ENCODE results near the gene PRSS23. TPM values are rescaled to one million over a fixed set of nuclear protein-coding genes. Genes with fewer than 3 reads are reported as not detected.

Gene PRSS23
- total RNA-seq, 1 donor from 2014 or later, result 27.5 TPM

DNA sequence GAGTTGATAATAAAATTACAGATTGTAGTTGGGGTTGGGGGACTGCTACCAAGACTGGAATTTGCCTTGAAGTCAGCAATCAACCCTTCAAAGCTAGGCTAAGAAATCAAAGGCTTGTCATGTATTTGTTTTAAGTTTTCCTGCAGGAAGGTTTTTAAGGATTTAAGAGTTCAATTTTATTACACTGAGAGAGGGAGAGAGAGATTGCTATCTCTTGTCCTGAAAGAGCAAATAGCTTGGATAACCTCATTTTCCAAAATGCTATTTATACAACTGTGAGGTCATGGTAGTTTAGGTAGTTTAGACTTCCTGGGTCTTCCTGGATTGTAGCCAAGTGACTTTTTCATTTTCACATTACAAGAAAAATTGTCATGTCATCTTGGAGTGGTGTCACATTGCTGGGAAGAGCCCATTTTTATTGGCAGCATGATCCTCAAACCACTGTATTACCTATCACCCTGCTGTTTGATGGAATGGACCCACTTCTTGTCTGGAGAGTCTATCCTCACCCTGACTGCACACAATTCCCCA is 10.1 kb upstream of the PRSS23 start:
- TF ChIP-seq, protein P1, sequence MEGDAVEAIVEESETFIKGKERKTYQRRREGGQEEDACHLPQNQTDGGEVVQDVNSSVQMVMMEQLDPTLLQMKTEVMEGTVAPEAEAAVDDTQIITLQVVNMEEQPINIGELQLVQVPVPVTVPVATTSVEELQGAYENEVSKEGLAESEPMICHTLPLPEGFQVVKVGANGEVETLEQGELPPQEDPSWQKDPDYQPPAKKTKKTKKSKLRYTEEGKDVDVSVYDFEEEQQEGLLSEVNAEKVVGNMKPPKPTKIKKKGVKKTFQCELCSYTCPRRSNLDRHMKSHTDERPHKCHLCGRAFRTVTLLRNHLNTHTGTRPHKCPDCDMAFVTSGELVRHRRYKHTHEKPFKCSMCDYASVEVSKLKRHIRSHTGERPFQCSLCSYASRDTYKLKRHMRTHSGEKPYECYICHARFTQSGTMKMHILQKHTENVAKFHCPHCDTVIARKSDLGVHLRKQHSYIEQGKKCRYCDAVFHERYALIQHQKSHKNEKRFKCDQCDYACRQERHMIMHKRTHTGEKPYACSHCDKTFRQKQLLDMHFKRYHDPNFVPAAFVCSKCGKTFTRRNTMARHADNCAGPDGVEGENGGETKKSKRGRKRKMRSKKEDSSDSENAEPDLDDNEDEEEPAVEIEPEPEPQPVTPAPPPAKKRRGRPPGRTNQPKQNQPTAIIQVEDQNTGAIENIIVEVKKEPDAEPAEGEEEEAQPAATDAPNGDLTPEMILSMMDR (conservative IDR thresholded peaks at IDR 0.05), result no peak
- no peak overlapping the region for H3K27ac Mint-ChIP-seq (ENCODE audit: unreplicated experiment)
- no peaks in the 10 kb centered on the region for H3K9me3 Mint-ChIP-seq
- H3K4me1 Mint-ChIP-seq, result no peaks in the 10 kb centered on the region
- H3K36me3 Mint-ChIP-seq (ENCODE audit: low read depth), result no peaks in the 10 kb centered on the region
- H3K27me3 Mint-ChIP-seq (ENCODE audit: low read depth), result no peaks in the 10 kb centered on the region
- no peak overlapping the region for H3K4me3 Mint-ChIP-seq
- DNase-seq (ENCODE audit: low read depth, low spot score), result no peak

GRCh38 chr11:86790867-86791849 is 9.2 kb upstream of the PRSS23 start:
- no peak overlapping the region for H3K4me3 Mint-ChIP-seq
- TF ChIP-seq, protein P1 (conservative IDR thresholded peaks at IDR 0.05), result no peak
- H3K27me3 Mint-ChIP-seq (ENCODE audit: low read depth), result no peaks in the 10 kb centered on the region
- no peak overlapping the region for H3K27ac Mint-ChIP-seq (ENCODE audit: unreplicated experiment)
- no peaks in the 10 kb centered on the region for H3K36me3 Mint-ChIP-seq (ENCODE audit: low read depth)
- H3K9me3 Mint-ChIP-seq, result no peaks in the 10 kb centered on the region
- DNase-seq (ENCODE audit: low read depth, low spot score), result no peak
- peaks cover 5% of the 10 kb centered on the region for H3K4me1 Mint-ChIP-seq

DNA sequence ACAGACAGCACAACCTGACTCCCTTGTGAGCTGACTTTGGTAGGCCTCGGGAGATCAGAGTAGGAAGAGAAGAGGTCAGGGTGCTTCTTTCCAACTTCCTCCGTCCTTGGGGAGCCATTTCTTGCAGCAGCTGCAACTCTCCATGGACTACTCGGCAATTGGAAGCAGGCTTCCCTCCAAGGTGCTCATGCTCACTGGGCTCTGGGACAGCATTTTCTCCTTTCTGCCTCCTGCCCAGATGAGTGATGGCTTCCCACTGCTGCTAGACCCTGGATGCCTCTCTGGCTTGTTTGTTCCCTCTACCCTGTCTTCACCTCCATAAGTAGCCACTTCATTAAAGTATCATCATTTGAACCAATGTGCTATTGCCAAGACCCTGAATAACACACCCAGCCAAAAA is 8.2 kb upstream of the PRSS23 start:
- no peak overlapping the region for H3K4me3 Mint-ChIP-seq
- no peak overlapping the region for H3K27ac Mint-ChIP-seq (ENCODE audit: unreplicated experiment)
- H3K36me3 Mint-ChIP-seq (ENCODE audit: low read depth), result no peaks in the 10 kb centered on the region
- TF ChIP-seq, protein P1 (conservative IDR thresholded peaks at IDR 0.05), result no peak
- no peak for DNase-seq (ENCODE audit: low read depth, low spot score)
- no peaks in the 10 kb centered on the region for H3K27me3 Mint-ChIP-seq (ENCODE audit: low read depth)
- no peaks in the 10 kb centered on the region for H3K9me3 Mint-ChIP-seq
- peaks cover 5% of the 10 kb centered on the region for H3K4me1 Mint-ChIP-seq

DNA sequence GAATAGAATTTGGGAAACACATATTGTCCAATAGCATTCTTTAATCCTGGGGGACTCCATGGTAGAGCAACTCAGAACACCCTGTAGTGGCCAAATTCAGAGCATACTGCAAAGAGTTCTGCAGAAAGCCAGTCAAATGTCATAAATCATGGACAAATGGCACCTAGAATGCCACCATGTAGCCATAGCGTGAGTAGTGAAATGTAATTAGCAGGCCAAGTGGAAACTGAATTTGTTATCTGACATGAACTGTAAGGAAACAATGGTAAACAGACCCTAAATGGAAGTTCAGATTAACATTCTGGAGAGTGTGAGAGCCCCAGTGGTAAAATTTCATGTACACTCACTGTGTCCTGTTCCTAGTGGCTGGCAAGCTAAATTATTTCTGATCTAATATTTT is 7.0 kb upstream of the PRSS23 start:
- TF ChIP-seq, protein P1 (conservative IDR thresholded peaks at IDR 0.05), result no peak
- peaks cover 5% of the 10 kb centered on the region for H3K4me1 Mint-ChIP-seq
- DNase-seq (ENCODE audit: low read depth, low spot score), result no peak
- H3K9me3 Mint-ChIP-seq, result no peaks in the 10 kb centered on the region
- no peaks in the 10 kb centered on the region for H3K36me3 Mint-ChIP-seq (ENCODE audit: low read depth)
- H3K27ac Mint-ChIP-seq (ENCODE audit: unreplicated experiment), result no peak overlapping the region
- H3K4me3 Mint-ChIP-seq, result no peak overlapping the region
- H3K27me3 Mint-ChIP-seq (ENCODE audit: low read depth), result no peaks in the 10 kb centered on the region

DNA sequence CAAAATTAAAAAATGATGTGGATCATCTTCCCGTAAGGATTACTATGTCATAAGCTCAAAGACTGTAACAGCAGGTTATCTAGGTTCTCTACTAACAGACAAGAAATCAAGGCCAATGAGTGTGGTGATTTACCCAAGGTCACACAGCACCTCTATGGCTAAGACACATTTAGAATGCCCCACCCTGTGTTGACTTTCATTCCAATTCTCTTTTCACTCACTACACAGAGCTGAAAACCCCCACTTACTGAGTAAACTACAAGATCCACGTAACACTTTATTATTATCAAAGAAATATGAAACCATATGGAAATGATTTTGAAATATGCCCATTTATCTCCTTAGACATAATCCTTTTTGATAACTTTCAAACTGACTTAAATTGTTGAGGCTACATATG is 4.8 kb upstream of the PRSS23 start:
- Mint-ChIP-seq H3K27ac (ENCODE audit: unreplicated experiment) (no peak overlapping the region), H3K27me3 (ENCODE audit: low read depth) (no peaks in the 10 kb centered on the region), H3K4me3 (no peak overlapping the region), H3K4me1 (peaks cover 12% of the 10 kb centered on the region), H3K36me3 (ENCODE audit: low read depth) (no peaks in the 10 kb centered on the region), H3K9me3 (no peaks in the 10 kb centered on the region)
- TF ChIP-seq, protein P1 (conservative IDR thresholded peaks at IDR 0.05), result no peak
- DNase-seq (ENCODE audit: low read depth, low spot score), result no peak
